GM19328 (cell line): Measurements from ENCODE around the gene ALG1.
A peak's percentile ranks its signal among the peaks of the same experiment; 100 is the strongest.
"Not testable (repeated sequence)": the region's sequence is repeated elsewhere in the genome, so short reads cannot be mapped to it uniquely, and the experiment has no call there.

Experiments used
- ATAC-seq: cut with Tn5 transposase; IDR thresholded peaks from one replicate; pipeline ENCODE4 v1.9.1; 2021; ENCODE audit warnings: mild to moderate bottlenecking, moderate library complexity; ENCODE audit not compliant: unreplicated experiment

ALG1 gene

DNA sequence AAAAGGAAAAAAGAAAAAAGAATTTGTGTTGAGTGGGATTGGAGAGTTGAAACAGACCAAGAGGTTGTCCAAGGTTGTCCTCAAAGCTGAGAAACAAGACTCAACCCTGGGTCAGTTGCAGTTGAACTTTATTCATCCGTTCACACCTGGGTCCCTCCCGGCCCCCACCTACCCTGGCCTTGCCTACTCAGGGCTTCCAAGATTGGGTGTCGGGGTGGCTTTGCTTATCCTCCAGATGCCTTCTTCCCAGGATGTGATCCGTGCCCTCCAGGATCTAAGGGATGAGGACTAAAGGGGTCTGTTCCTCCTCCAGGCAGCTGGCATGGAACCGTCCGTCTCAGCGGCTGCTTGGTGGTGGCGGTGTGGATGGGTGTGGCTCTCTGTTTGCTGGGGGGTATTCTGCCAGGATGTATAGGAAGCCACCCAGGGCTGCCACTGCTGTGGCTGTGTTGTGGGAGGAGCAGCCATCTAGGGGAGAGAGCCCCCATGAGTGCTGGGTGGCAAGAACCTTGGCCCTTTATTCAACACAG, 27.6 kb upstream of the ALG1 start:
- no peak for ATAC-seq

DNA sequence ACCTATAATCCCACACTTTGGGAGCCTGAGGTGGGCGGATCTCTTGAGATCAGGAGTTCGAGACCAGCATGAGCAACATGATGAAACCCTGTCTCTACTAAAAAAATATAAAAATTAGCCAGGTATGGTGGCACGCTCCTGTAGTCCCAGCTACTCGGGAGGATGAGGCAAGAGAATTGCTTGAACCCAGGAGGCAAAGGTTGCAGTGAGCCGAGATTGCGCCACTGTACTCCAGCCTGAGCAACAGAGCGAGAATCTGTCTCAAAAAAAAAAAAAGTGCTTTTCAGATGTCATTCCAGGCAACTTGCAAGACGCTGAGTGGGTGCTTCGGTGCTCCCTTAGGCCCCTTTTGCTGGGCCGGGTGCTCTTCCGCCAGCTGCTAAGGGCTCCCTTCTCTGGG, 27.1 kb upstream of the ALG1 start:
- ATAC-seq: not testable (repeated sequence)

DNA sequence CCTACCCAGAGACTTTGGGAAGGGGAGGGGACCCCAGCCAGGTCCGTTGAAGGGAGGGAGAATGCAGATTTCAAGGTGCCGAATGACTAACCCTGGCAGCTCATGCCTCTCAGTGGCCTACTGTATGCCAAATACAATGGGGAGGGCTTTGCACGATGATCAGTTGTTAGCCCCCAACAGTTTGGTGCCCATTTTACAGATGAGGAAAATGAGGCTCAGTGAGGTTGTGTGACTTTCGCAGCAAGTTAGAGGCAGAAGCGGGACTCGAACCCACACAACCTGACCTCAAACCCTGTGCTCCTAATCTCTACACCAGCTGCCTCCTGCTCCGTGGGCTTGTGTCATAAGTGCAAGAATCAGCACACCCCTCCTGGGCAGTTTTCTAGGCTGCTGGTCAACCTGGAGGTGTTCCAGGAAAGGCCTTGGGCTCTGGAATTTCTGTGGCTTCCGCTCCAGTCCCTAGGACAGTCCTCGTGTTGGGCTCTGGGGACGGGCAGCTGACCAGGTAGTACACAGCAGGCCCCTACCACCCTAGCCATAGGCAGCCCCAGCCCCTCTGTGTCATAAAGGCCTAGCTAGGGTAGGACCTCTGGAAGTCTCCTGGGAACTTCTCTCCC, 26.0 kb upstream of the ALG1 start:
- no peak for ATAC-seq

DNA sequence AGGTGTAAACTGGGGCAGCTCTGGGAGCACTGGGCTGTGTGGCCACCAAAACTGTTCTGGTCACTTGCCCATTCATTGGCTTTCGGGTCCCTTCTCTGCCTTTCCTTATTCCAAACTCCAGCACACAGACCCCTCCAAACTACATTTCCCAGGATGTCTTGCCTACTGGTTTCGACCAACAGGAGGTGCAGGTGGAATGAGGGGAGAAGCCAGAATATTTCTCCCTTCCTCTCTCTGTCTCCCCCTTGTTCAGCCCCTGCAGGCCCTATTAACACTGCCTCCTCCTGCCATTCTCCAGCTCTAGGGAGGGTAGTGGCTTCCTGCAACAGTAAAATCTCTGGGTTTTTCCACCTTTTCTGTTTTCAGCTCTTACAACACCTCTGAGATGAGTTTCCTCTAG, 24.7 kb upstream of the ALG1 start:
- ATAC-seq: no peak

- no peak for ATAC-seq
Observed at GRCh38 chr16:5054876-5055865, 16.5 kb upstream of the ALG1 start.

- no peak for ATAC-seq
Observed at GRCh38 chr16:5056352-5056751, 15.3 kb upstream of the ALG1 start.

GRCh38 chr16:5058476-5058875, 13.2 kb upstream of the ALG1 start:
- ATAC-seq: no peak

DNA sequence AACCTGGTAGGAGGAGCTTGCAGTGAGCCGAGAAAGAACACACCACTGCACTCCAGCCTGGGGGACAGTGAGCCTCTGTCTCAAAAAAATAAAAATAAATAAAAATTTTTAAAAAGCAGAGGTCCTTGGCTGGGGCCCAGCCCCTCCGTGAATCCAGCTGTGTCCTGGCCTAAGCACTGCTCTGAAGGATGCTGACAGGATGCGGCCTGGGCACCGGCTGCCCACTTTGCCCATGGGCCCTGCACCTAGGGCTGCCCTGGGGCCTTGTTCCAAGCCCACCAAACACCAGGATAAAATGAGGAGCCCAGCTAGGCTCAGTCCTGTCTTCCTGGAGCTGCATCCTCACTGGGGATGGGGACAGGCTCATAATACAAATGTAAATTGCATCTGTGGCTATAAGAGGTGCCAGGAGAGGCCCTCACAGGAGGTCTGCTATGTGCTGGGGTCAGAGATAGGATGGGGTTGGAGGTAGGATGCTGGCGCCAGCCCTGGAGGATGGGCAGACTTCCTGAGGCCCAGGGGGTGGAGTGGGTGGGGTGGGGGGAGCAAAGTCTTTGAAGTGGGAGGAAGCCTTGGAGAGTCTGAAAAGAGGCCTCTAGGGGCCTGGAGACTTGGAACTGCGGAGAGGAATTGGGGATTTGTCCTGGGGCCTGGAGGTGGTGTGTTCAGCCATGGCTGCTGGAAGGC, 12.1 kb upstream of the ALG1 start:
- no peak for ATAC-seq

GRCh38 chr16:5060073-5060641, 11.5 kb upstream of the ALG1 start:
- ATAC-seq: no peak

DNA sequence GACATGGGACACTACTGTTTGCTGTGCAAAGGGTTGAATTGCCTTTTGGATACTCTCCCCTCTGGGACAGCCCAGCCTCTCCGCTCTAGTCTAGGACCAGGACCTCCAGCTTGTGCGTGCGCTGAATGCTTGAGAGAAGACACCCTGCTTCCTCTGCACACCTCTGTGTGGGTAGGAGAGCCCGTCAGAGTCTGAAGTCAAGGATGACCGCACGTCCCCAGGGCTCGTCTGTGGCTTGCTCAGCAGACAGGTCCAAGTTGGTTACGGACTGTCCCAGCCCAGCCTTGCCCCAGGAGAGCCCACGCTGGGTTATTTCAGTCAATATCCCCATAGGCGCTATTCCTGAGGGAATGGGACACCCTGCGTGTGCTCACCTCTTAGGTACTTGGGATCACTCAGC, 9.6 kb upstream of the ALG1 start:
- ATAC-seq: peak; percentile 50

- ATAC-seq: no peak
Observed at GRCh38 chr16:5062790-5063765, 8.6 kb upstream of the ALG1 start.

GRCh38 chr16:5064915-5065314, 6.7 kb upstream of the ALG1 start:
- ATAC-seq: no peak

DNA sequence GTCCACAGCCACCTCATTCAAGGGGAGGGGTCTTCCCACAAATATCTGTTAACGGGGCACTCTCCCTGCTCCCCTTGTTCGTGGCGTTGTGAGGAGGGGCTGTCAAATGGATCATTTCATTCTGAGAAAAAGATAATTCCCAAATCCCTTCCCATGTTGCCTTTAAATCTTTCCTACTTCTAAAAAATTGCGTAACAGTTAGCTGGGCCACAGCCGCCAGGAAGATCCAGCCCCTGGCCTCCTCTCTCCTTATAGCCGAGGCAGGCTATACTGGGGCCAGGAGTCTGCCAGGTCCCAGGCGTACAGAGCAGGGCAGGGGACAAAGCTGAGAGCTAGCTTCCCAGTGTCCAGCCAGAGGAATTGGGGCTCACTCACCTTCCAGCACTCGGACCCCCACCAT, 6.3 kb upstream of the ALG1 start:
- ATAC-seq: no peak

DNA sequence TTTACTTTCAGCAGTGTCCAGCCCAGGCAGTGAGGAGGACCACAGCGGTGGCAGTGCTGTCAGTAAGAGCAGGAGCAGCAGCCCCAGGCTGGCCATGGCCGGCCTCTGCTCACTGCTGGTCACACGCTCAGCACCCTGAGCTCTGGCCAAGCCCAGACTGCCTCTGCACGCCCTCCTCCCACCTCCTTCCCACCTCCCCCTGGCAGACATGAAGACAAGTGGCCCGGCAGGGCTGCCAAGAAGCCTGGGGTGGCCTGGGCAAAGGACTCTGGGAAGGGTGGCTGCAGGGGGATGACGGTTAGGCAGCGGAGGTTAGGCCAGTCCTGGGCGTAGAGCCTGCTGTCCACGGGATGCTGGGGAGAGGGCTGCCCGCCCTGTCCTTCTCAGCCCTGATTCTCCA, 5.8 kb upstream of the ALG1 start, which contains the start of gene C16orf89:
TSS of gene C16orf89 (minus strand) at position 144 of the 400 bp plus-strand sequence. CDS start at position 96, 48 bp downstream.
- no peak for ATAC-seq

- no peak for ATAC-seq
Observed at GRCh38 chr16:5066511-5066910, 5.1 kb upstream of the ALG1 start.

DNA sequence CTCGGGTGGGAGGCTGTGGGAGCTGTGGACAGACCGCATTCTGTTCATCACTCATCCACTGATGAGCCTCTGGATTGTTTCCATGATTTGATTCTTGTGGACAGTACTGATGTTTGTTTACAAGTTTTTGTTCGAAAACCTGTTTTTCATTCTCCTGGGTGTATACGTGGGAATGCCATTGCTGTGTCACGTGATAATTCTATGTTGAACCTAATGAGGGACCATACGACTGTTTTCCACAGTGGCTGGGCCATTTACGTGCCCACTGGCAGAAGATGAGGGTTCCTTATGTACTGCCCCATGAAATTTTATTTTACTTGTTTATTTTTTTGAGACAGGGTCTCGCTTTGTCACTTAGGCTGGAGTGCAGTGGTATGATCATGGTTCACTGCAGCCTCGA, 2.6 kb upstream of the ALG1 start:
- ATAC-seq: no peak

DNA sequence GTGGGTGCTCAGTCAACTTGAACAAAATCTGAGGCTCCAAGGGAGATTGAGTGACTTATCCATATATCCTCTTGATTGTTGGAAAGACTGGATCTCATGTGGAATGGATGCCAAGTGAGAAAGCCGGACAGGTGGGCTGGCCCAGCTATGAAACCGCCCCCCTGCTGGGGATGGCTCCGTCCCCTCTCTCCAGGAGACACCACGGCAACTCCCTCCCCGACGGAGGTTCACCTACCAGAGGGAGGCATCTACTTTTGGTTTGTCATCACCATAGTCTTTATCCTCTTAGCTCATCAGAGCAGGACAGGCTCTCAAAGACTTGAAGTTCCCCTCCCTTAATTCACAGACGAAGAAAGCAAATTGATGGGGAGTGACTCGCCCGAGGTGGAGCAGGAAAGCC, 1.8 kb upstream of the ALG1 start:
- no peak for ATAC-seq

GRCh38 chr16:5070431-5071186, 1.0 kb upstream of the ALG1 start:
- ATAC-seq: no peak

- no peak for ATAC-seq
Observed at GRCh38 chr16:5071341-5071680, 332 bp upstream of the ALG1 start.
